ENCODE measurements around the gene FGF8. TPM values are rescaled to one million over a fixed set of nuclear protein-coding genes. Genes with fewer than 3 reads are reported as not detected.

The FGF8 gene
- total and polyA plus RNA-seq, 4 donors = 0.08 TPM; not detected in 3

DNA sequence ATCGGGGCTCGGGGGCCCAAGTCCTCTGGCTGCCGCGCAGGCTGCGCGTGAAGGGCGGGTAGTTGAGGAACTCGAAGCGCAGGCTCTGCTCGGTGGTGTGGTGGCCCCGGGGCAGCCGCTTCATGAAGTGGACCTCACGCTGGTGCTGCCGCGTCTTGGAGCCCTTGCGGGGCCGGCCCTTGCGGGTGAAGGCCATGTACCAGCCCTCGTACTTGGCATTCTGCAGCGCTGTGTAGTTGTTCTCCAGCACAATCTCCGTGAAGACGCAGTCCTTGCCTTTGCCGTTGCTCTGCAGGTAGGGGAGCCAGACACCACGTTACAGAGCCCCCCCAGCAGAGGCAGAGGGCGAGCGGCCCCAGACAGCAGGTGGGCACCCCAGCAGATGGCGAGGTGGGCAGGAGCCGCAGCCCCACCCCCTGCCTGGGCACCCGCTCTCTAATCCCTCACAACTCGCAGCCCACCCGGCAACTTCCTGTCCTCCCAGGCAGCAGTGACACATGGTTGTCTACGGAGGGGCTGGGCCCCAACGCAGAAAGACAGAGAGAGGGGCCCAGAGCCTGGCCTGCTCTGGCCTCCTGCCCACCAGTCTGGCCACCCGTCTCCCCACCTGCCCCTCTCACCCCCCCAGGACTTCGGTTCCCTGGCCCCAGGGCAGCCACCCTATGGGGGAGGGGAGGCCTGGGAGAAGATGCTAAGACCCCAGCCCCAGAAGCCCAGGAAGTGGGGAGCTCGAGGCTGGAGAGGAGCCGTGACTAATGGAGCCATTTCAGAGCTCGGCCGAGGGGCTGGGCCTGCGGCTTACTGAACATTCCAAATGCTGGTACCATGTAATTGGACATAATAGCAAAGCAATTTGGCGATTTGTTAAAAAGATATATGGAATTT lies 5.3 kb downstream of the FGF8 start:
- Histone ChIP-seq H3K9me3 (ENCODE audit: control insufficient read depth in 4 of 4, insufficient read depth in 3 of 4, low read length in 3 of 4) (peaks cover 0 to 11% (median 0%) of the 10 kb centered on the region in 4 donors), H3K36me3 (ENCODE audit: control insufficient read depth in 4 of 4, insufficient read depth in 4 of 4, low read length in 4 of 4) (no peaks in the 10 kb centered on the region), H3K9ac (ENCODE audit: insufficient read depth in 1 of 2, low read length in 2 of 2) (no peak overlapping the region), H3K27me3 (ENCODE audit: control insufficient read depth in 3 of 3, insufficient read depth in 3 of 3, low read length in 2 of 3) (peaks cover 0 to 63% (median 47%) of the 10 kb centered on the region in 3 donors), H3K4me3 (no peak overlapping the region), H3K4me1 (ENCODE audit: control insufficient read depth in 5 of 5, insufficient read depth in 5 of 5, low read length in 5 of 5) (peaks cover 0 to 12% (median 2%) of the 10 kb centered on the region in 5 donors), H3K27ac (ENCODE audit: low read depth in 1 of 2, low read length in 1 of 2) (no peak overlapping the region)
- ATAC-seq (ENCODE audit: insufficient read depth, low FRiP score) (no peak), DNase-seq (no peak)
- 74 to 78% methylated on average over 41 of the region's 41 CpGs for WGBS, 2 donors
- TF ChIP-seq, protein P1, sequence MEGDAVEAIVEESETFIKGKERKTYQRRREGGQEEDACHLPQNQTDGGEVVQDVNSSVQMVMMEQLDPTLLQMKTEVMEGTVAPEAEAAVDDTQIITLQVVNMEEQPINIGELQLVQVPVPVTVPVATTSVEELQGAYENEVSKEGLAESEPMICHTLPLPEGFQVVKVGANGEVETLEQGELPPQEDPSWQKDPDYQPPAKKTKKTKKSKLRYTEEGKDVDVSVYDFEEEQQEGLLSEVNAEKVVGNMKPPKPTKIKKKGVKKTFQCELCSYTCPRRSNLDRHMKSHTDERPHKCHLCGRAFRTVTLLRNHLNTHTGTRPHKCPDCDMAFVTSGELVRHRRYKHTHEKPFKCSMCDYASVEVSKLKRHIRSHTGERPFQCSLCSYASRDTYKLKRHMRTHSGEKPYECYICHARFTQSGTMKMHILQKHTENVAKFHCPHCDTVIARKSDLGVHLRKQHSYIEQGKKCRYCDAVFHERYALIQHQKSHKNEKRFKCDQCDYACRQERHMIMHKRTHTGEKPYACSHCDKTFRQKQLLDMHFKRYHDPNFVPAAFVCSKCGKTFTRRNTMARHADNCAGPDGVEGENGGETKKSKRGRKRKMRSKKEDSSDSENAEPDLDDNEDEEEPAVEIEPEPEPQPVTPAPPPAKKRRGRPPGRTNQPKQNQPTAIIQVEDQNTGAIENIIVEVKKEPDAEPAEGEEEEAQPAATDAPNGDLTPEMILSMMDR (IDR thresholded peaks at IDR 0.05; ENCODE audit: control extremely low read depth, extremely low read depth) = no peak

DNA sequence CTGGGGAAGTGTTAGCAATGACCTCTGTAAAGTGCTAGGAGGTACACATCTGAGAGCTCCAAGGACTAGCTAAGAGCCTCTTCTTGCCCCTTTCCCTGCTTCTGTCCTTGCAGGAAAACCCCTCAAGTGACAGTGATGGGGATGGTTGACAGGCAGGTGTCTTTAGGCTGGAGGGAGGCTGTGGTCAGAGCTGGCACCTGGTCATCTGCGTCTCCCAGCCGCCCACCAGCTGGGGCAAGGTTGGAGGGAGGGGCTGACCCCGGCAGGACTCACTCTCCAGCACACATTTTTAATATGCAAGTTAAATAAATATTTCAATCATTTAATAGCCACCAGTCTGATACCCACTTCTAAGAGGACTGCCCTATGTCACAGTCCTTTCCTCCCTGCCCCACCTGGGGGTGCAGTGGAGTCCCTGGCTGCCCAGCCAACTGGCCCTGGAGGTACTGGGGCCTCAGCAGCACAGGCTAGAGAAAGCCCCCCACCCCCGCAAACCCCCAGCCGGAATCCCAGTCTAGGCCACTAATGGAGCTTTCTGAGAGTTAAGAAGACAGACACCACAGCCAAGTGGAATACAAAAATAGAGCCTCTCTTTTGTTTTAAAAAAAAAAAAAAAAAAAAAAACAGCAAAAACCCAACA lies 6.3 kb downstream of the FGF8 start:
- WGBS, 2 donors = 87 to 92% methylated on average over 5 of the region's 5 CpGs
- TF ChIP-seq, protein P1 (IDR thresholded peaks at IDR 0.05; ENCODE audit: control extremely low read depth, extremely low read depth) = no peak
- H3K9ac ChIP-seq (ENCODE audit: insufficient read depth in 1 of 2, low read length in 2 of 2) = no peak overlapping the region
- H3K27me3 ChIP-seq (ENCODE audit: control insufficient read depth in 3 of 3, insufficient read depth in 3 of 3, low read length in 2 of 3) = peaks cover 0 to 60% (median 42%) of the 10 kb centered on the region in 3 donors
- peaks cover 0 to 11% (median 0%) of the 10 kb centered on the region in 4 donors for H3K9me3 ChIP-seq (ENCODE audit: control insufficient read depth in 4 of 4, insufficient read depth in 3 of 4, low read length in 3 of 4)
- no peak overlapping the region for H3K4me3 ChIP-seq
- DNase-seq (no peak), ATAC-seq (ENCODE audit: insufficient read depth, low FRiP score) (no peak)
- no peaks in the 10 kb centered on the region for H3K36me3 ChIP-seq (ENCODE audit: control insufficient read depth in 4 of 4, insufficient read depth in 4 of 4, low read length in 4 of 4)
- H3K4me1 ChIP-seq (ENCODE audit: control insufficient read depth in 5 of 5, insufficient read depth in 5 of 5, low read length in 5 of 5) = peaks cover 0 to 12% (median 0%) of the 10 kb centered on the region in 5 donors
- no peak overlapping the region for H3K27ac ChIP-seq (ENCODE audit: low read depth in 1 of 2, low read length in 1 of 2)

GRCh38 chr10:101768791-101769170 lies 7.1 kb downstream of the FGF8 start:
- no peak for ATAC-seq (ENCODE audit: insufficient read depth, low FRiP score)
- Histone ChIP-seq H3K36me3 (ENCODE audit: control insufficient read depth in 4 of 4, insufficient read depth in 4 of 4, low read length in 4 of 4) (no peaks in the 10 kb centered on the region), H3K9ac (ENCODE audit: insufficient read depth in 1 of 2, low read length in 2 of 2) (no peak overlapping the region), H3K9me3 (ENCODE audit: control insufficient read depth in 4 of 4, insufficient read depth in 3 of 4, low read length in 3 of 4) (peaks cover 0 to 9% (median 0%) of the 10 kb centered on the region in 4 donors), H3K4me3 (no peak overlapping the region), H3K27ac (ENCODE audit: low read depth in 1 of 2, low read length in 1 of 2) (no peak overlapping the region), H3K4me1 (ENCODE audit: control insufficient read depth in 5 of 5, insufficient read depth in 5 of 5, low read length in 5 of 5) (peaks cover 0 to 12% (median 0%) of the 10 kb centered on the region in 5 donors), H3K27me3 (ENCODE audit: control insufficient read depth in 3 of 3, insufficient read depth in 3 of 3, low read length in 2 of 3) (peaks cover 0 to 52% (median 34%) of the 10 kb centered on the region in 3 donors)
- WGBS, 2 donors = 80 to 85% methylated on average over 8 of the region's 8 CpGs
- DNase-seq = no peak
- TF ChIP-seq, protein P1 (IDR thresholded peaks at IDR 0.05; ENCODE audit: control extremely low read depth, extremely low read depth) = no peak

Data from lung (tissue), 12 donors.